Activated CD8-positive, alpha-beta memory T cell treated with anti-CD3 and anti-CD28 coated beads, Interleukin-2, amount 50 U/mL, for 24 hours (primary cell): ENCODE results near the gene TECPR1.
A peak's percentile ranks its signal among the peaks of the same experiment; 100 is the strongest.

ENCODE experiments used
- DNase-seq: peaks from one replicate; pipeline ENCODE4 v3.0.0-alpha.2; 2020; ENCODE audit errors: extremely low read depth

TECPR1 gene

DNA sequence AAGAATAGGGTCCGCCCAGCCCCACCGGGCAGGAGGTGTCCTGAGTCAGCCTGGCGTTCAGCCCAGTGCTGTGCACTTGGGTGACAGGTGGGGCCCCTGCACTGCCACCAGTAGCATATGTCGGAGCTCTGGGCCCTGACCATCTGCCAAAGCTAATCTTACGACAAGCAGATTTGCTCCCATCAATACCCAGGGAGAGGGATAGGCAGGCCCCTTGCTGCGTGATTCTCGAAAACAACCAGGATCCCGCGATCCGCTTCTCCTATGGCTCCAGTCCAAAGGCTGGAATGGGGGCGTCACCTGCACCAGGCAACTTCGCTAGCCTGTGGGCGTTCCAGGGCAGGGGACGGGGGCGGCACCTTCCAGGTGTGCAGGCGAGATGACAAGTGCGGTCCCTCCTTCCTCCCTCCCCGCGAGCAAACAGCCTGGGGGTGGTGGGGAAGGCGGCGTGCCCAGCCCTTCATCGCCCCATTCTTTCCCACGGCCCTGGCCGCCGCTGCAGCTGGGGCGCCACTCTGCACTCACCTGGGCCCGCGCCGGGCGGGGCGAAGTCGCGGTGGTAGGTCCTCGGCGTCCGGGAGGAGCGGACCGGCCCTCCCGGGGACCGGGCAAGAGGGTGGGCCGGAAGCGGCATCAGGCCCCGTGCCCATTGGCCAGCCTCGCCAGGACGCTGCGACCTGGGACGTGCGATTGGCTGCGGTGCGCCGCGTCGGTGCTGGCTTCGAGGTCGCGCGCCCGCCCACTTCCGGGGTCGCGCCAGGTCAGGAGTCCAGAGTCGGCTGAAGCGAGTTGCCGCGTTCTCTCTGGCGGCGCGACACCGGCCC lies at the start of gene TECPR1:
TECPR1 (minus strand) TSS at position 632 of the 824 bp plus-strand sequence. CDS start 6,086 bp downstream, outside the sequence.
- DNase-seq = peak; percentile 72

DNA sequence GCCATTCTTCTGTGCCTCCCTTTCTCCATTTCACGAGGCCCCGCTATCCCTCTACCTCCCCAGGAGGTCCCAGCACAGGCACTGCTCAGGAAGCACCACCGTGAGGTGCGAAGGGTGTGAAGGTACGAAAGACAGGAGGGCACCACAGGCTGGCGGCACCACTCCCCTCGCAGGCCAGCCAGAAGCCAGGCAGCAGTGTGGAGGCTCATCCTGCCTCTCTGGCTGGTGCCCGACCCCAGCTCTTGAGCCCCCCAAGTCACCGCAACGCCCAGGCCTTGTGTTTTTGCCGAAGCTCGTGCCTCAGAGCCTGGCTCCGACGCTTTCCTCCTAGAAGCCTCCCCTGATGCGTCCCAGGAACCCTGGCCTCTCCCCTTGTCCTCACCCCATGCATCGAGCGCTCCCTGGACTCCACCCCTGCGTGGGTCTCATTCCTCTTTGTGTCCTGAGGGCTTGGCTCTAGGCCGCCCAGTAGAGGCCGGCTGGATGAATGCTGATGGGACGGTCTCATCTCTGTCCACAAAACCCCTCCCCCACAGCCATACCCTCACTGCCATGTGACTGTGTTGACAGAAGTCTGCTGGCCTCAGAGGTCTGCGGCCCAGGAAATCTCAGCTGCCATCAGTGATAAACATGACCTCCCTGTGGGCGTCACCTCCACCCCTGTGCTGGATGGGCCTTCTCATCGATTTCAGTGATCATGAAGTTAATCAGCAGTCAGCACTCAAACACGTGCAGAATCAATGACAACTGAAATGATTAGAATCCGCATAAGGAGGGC lies 48.8 kb upstream of the TECPR1 start:
- DNase-seq = no peak

GRCh38 chr7:98297626-98298286 lies 45.7 kb upstream of the TECPR1 start:
- no peak for DNase-seq

- no peak for DNase-seq
Measured at GRCh38 chr7:98296833-98297232, 44.8 kb upstream of the TECPR1 start.

DNA sequence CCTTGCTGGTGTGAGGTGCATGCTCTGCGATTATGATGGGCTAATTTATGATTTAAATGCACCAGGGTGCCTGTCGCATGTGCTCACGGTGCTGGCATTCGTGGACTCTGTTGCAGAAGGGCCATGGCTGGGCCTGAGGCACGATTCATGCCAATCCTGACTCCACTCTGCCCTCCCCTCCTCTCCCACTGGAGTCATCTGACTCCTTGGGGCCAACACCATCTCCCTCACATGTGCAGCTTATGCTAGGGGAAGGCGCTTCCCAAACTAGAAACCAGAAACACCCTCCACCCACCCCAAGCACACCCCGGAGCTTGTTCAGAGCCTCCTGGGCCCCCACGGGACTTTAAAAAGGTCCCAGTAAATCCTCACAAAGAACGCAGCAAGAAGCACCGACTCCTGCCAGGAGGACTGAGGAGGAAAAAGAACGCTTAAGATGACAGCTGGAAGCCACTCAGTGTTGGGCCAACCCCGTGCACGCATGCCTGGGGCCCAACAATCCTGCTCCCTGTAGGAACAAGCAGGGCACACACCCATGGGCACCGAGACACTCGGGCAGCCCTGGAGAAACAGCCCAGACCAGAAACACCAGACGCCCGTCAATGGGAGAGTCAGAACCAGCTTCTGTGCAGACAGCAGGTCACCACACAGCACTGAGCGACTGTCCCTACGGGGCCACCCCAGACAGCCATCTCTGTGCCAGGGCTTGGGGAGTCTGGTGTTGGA lies 43.6 kb upstream of the TECPR1 start:
- no peak for DNase-seq

- no peak for DNase-seq
Measured at GRCh38 chr7:98294798-98295382, 42.9 kb upstream of the TECPR1 start.

- DNase-seq = no peak
Measured at GRCh38 chr7:98294326-98294725, 42.3 kb upstream of the TECPR1 start.

- no peak for DNase-seq
Measured at GRCh38 chr7:98293746-98294145, 41.7 kb upstream of the TECPR1 start.

DNA sequence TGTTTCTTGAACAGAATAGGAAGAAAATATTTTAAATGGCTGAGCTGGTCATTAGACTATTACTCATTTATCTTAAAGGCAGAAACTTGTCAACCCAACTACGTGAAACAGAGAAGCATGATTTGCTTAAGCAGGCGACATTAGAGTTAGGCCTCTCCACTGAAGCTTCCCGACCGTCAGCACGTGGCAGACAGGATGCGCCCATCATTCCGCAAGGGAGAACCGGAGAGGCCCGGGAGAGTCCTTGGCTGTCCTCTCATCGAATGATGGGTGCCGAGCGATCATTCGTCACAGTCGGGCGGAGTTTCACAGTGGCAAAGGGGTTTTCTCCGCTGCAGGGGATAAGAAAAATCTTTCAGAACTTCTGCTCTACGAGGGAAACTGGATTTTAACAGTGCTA lies 41.2 kb upstream of the TECPR1 start:
- no peak for DNase-seq

DNA sequence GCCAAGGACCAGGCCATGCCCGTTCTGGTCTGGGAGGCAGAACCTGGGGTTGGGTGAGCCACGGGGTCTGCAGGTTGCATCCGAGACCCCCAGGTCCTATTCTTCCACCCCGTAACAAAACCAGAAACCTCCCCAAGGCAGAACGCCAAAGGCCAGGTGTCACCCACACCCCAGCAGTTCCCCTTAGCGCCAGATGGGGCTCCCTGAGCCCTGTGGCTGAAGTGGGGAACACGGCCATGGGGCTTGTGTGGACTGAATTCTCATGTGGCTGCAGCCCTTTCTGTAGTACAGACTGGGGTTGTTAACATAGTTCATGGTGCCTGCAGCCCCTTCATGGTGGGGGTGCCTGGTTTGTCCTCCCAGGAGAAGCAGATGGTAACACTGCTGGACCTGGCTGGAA lies 39.7 kb upstream of the TECPR1 start:
- DNase-seq = no peak

- DNase-seq = no peak
Measured at GRCh38 chr7:98289333-98289875, 37.4 kb upstream of the TECPR1 start.

DNA sequence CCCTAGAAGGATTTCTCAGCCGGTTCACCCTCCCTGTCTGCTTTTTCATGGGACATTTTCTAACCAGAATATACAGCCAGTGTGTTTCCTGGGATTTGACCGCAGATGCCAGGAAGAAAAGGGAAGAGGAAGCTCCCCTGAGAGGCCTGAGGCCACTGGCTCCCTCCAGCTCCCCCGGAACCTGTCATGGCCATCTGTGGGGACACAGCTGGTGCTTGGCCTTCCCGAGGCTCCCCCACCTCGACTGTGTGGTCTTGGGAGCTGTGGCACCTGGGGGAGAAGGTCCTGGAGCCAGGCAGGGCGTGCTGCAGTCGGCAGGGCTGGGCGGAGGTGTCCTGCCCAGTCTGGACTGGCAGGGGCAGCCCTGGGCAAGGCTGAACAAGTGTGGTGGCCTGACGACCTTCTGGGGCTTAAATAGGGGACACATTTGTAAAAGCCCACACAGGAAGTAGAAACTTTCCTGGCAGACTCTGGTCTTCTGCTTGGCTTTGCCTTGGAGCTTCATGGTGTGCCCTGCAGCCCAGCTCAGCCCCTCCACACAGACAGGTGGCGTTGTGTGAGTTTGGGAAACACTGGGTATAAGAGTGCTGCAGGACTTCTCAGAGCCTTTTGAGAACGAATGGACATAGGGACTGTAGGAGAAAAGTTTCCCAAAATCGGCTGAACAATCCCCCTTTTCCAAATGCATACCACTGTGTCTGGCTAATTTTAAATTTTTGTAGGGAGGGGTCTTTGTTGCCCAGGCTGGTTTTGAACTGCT lies 36.2 kb upstream of the TECPR1 start:
- no peak for DNase-seq

GRCh38 chr7:98287486-98287959 lies 35.5 kb upstream of the TECPR1 start:
- DNase-seq = no peak

- DNase-seq = no peak
Measured at GRCh38 chr7:98286701-98287485, 34.9 kb upstream of the TECPR1 start.

- no peak for DNase-seq
Measured at GRCh38 chr7:98286093-98286539, 34.1 kb upstream of the TECPR1 start.

DNA sequence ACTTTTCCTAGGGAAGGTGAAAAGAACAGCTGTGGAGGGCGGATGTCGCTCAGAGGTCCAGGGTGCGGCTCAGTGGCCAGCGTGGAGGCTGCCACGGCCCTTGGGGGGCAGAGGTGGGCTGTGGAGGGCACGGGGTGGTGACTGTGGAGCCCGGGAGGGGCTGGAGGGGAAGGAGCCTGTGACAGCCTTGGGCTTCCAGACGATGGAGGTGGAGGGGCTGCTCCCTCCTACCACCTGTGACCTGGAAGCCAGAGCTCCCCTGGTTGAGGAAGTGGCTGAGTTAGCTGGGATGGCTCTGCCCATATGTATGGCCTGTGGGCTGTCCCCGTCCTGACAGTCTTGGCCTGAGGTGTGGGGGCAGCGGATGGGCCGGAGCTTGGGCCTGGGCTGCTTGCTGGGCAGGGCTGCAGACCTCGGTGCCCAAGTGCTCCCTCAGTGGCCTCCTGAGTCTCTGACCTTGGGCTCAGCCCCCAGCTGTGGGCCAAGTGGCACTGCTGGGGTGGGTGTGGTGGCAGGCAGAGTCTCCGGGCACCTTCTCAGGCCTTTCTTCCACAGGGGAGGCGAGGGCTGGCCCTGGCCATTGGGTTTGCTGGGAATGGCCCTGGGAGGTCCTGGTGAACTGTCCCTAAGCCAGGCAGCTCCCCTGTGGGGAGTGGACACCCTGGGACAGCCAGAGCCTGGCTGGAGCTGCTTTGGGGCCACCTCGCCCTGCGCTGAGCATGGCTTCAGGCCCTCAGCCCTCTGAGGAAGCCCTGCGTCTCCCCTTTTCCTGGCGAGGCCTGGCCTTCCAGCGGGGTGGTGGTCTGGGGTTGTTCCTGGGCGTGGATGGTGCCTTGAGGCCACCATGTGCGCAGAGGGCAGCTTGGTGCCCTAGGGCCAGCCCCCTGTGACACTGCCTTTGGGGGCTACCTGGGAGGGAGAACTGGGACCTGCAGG lies 33.4 kb upstream of the TECPR1 start:
- DNase-seq = no peak

DNA sequence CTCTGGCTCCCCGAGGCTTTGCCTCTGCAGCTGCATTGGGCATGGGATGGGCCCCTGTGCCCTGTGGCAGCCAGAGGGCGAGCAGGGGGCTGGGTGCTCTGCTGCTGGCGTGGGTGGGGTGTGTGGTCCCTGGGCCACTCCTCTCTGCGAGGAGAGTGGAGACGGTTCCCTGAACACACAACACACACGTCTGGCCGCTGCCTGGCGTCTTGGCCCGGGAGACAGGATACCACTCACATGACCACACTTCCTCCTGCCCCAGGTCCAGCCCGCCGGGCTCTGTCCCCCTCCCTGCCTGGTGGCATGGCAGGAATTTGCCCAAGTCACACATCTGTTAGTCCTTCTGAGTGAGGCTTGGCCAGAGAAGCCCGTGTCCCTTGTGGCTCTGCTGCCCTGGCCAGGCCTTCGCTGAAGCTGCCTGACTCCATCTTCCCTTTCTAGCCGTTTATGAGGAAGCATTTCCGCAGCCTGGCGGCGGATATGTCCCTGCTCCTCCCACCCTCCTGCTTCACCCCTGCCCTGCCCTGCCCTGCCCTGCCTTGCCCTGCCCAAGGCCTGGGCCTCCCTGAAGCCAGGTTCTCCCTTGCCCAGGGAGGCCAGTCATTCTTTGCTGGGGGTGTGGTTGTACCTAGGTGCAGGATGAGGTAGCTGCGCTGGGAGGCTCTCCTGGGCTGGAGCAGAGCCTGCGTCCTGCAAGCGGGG lies 32.5 kb upstream of the TECPR1 start:
- no peak for DNase-seq

- DNase-seq = no peak
Measured at GRCh38 chr7:98283887-98284222, 31.8 kb upstream of the TECPR1 start.
